HEK293 (cell line): ENCODE data around the gene BUB1B.
A peak's percentile ranks its signal among the peaks of the same experiment; 100 is the strongest.

Source experiments
- CTCF ChIA-PET: fragments of 350-600 bp; formaldehyde crosslinking; extraction: SDS; loops from one replicate; lab custom pipeline; 2021; ENCODE audit warnings: antibody characterized with exemption; lab: Yijun Ruan, JAX
- POLR2A ChIA-PET: fragments of 300-600 bp; formaldehyde crosslinking; extraction: SDS; loops from one replicate; lab custom pipeline; 2020; ENCODE audit warnings: antibody characterized with exemption, inconsistent platforms; lab: Yijun Ruan, JAX
- H3K27ac ChIP-seq: fragments of 200-500 bp; sonication (Bioruptor generic); 2 replicates; pipeline ENCODE4 v1.5.1; 2014; ENCODE audit warnings: low read depth, low read length, control low read depth, inconsistent platforms; ENCODE audit errors: extremely low read depth
- H3K36me3 ChIP-seq, 2 experiments: fragments of 200-500 bp in 1 of 2; sonication (Bioruptor generic) in 1 of 2; 1 replicate in 1 of 2; 2 replicates in 1 of 2; pipeline ENCODE4 v1.5.1; 2014 to 2017; ENCODE audit warnings: inconsistent platforms in 2 of 2, low read length in 2 of 2; ENCODE audit not compliant: control insufficient read depth in 2 of 2, insufficient read depth in 1 of 2
- H3K4me1 ChIP-seq: fragments of 200-500 bp; sonication (Bioruptor generic); 2 replicates; pipeline ENCODE4 v1.5.1; 2014; ENCODE audit warnings: mild to moderate bottlenecking, low read length, inconsistent platforms; ENCODE audit not compliant: control insufficient read depth, insufficient read depth
- H3K4me3 ChIP-seq: 2 replicates; pipeline ENCODE4 v1.5.1; 2011; ENCODE audit warnings: low read depth, mild to moderate bottlenecking, control low read depth, low read length, moderate library complexity
- H3K9me3 ChIP-seq: fragments of 200-500 bp; sonication (Bioruptor generic); 2 replicates; pipeline ENCODE4 v1.5.1; 2014; ENCODE audit warnings: low read depth, low read length, inconsistent platforms; ENCODE audit not compliant: control insufficient read depth, insufficient read depth
- INSM2 ChIP-seq: fragments of 450-650 bp; formaldehyde crosslinking; IDR thresholded peaks from 2 replicates; pipeline ENCODE4 v1.5.1; 2016; ENCODE audit warnings: missing biosample characterization, missing genetic modification characterization
- MEIS1 ChIP-seq: sonication (generic); formaldehyde crosslinking; IDR thresholded peaks from 2 replicates; pipeline ENCODE4 v1.8.1; 2022; ENCODE audit warnings: missing genetic modification reagents, mild to moderate bottlenecking, borderline replicate concordance
- PRDM10 ChIP-seq: fragments of 450-650 bp; formaldehyde crosslinking; IDR thresholded peaks from 2 replicates; pipeline ENCODE4 v1.5.1; 2016; ENCODE audit warnings: missing biosample characterization, missing genetic modification characterization
- ZBTB17 ChIP-seq: fragments of 450-650 bp; formaldehyde crosslinking; IDR thresholded peaks from 2 replicates; pipeline ENCODE4 v1.5.1; 2016; ENCODE audit warnings: missing biosample characterization, missing genetic modification characterization
- ZNF112 ChIP-seq: fragments of 450-650 bp; formaldehyde crosslinking; IDR thresholded peaks from 2 replicates; pipeline ENCODE4 v1.5.0; 2017; ENCODE audit warnings: missing biosample characterization, missing genetic modification characterization
- ZNF184 ChIP-seq: fragments of 450-650 bp; IDR thresholded peaks from 2 replicates; pipeline ENCODE4 v1.5.1; 2018; ENCODE audit warnings: missing biosample characterization, mild to moderate bottlenecking, missing genetic modification characterization
- ZNF239 ChIP-seq: fragments of 450-650 bp; formaldehyde crosslinking; IDR thresholded peaks from 2 replicates; pipeline ENCODE4 v1.5.1; 2016; ENCODE audit warnings: missing biosample characterization, missing genetic modification characterization
- ZNF366 ChIP-seq: fragments of 450-650 bp; formaldehyde crosslinking; conservative IDR thresholded peaks from 2 replicates; pipeline ENCODE4 v1.5.1; 2016; ENCODE audit warnings: missing biosample characterization, missing genetic modification characterization
- ZNF600 ChIP-seq: fragments of 450-650 bp; formaldehyde crosslinking; IDR thresholded peaks from 2 replicates; pipeline ENCODE4 v1.5.1; 2016; ENCODE audit warnings: missing biosample characterization, missing genetic modification characterization
- ZNF660 ChIP-seq: fragments of 450-650 bp; IDR thresholded peaks from 2 replicates; pipeline ENCODE4 v1.5.1; 2018; ENCODE audit warnings: missing biosample characterization, mild to moderate bottlenecking, missing genetic modification characterization
- ZNF677 ChIP-seq: fragments of 450-650 bp; IDR thresholded peaks from 2 replicates; pipeline ENCODE4 v1.5.0; 2018; ENCODE audit warnings: missing biosample characterization, mild to moderate bottlenecking, missing genetic modification characterization, moderate library complexity

The BUB1B gene

GRCh38 chr15:40149339-40149738 lies 11.5 kb upstream of the BUB1B start:
- Histone ChIP-seq H3K4me3 (no peak overlapping the region), H3K36me3 (no peaks in the 10 kb centered on the region), H3K9me3 (no peaks in the 10 kb centered on the region), H3K27ac (no peak overlapping the region), H3K4me1 (0 out of 2 replicates have a peak, but pooled peaks cover 3% of the 10 kb centered on the region)
- TF ChIP-seq ZNF677 (no peak), ZNF366 (tag by site-specific recombination) (no peak), ZNF239 (no peak), MEIS1 (CRISPR knock-in tag) (no peak), ZNF184 (tag by site-specific recombination) (no peak), ZNF112 (tag by site-specific recombination) (no peak)
- ChIA-PET POLR2A (no interaction called here), CTCF (interaction anchor here (1.4 kb wide), 1 partner anchor 11 kb away, joined by 3 read pairs; the partner anchor contains the start of gene BUB1B)

- CTCF ChIA-PET: no interaction called here
- POLR2A ChIA-PET: no interaction called here
- H3K27ac ChIP-seq: no peak overlapping the region
Measured at GRCh38 chr15:40150163-40150925, 10.5 kb upstream of the BUB1B start.

More at GRCh38 chr15:40150163-40150925, 10.5 kb upstream of the BUB1B start:
- Histone ChIP-seq H3K36me3 (no peaks in the 10 kb centered on the region), H3K9me3 (no peaks in the 10 kb centered on the region), H3K4me1 (0 out of 2 replicates have a peak, but pooled peaks cover 3% of the 10 kb centered on the region), H3K4me3 (no peak overlapping the region)
- peak; percentile 50 for TF ChIP-seq ZBTB17 (tag by site-specific recombination)
- TF ChIP-seq PRDM10 (tag by site-specific recombination): peak; percentile 34; the same call in 1 of the 2 replicates
- no peak for TF ChIP-seq INSM2 (tag by site-specific recombination)
- TF ChIP-seq ZNF366 (tag by site-specific recombination): 0 out of 2 replicates have a peak, but pooled peaks have one; percentile 31
- TF ChIP-seq ZNF600 (tag by site-specific recombination): no peak
- TF ChIP-seq ZNF660 (tag by site-specific recombination): peak; percentile 44; the same call in 1 of the 2 replicates
